ENCODE data around the gene RIMKLB. TPM values are rescaled to one million over a fixed set of nuclear protein-coding genes. Genes with fewer than 3 reads are reported as not detected.

The RIMKLB gene
- total RNA-seq, 1 experiment from 2014 or later = 0.39 TPM

GRCh38 chr12:8661751-8662150, 36.0 kb upstream of the RIMKLB start:
- Histone ChIP-seq H3K27me3 (ENCODE audit: insufficient read depth, low read length) (peaks cover 16% of the 10 kb centered on the region), H4K20me1 (ENCODE audit: insufficient read depth) (no peaks in the 10 kb centered on the region), H3K27ac (ENCODE audit: low read depth, low read length) (no peak overlapping the region), H3K9ac (ENCODE audit: low read length) (no peak overlapping the region), H3K4me1 (ENCODE audit: control insufficient read depth in 1 of 2, insufficient read depth in 2 of 2, low read length in 2 of 2) (0 out of 4 replicates have a peak, but pooled peaks cover 0 to 3% of the 10 kb centered on the region in 2 experiments), H2AFZ (ENCODE audit: low read depth, low read length, poor library complexity, severe bottlenecking) (no peak overlapping the region), H3K9me2 (ENCODE audit: insufficient read depth) (no peaks in the 10 kb centered on the region), H3K4me2 (ENCODE audit: low read length) (no peak overlapping the region), H3K79me2 (ENCODE audit: insufficient read depth, low read length) (no peaks in the 10 kb centered on the region), H3K9me3 (ENCODE audit: control insufficient read depth in 1 of 2, insufficient read depth in 1 of 2, low read depth in 1 of 2, low read length in 2 of 2) (no peaks in the 10 kb centered on the region), H3K36me3 (ENCODE audit: control insufficient read depth in 1 of 2, insufficient read depth in 2 of 2, low read length in 2 of 2) (no peaks in the 10 kb centered on the region), H3K4me3 (replicated peaks in 1 of 2; ENCODE audit: low read depth in 1 of 2, low read length in 2 of 2) (no peak overlapping the region)
- POLR2A ChIA-PET = no interaction called here
- CTCF ChIA-PET = no interaction called here
- RAD21 ChIA-PET (ENCODE audit: low non-redundant PET in 1 of 2, low total read pairs in 2 of 2, uncharacterized antibody in 2 of 2, unreplicated experiment in 2 of 2) = no interaction called here
- ATAC-seq (no peak), DNase-seq (ENCODE audit: low read depth, low spot score) (no peak)
- TF ChIP-seq SRF (IDR thresholded peaks at IDR 0.05; ENCODE audit: low read depth) (no peak), ZBTB33 (IDR thresholded peaks at IDR 0.05; ENCODE audit: extremely low read depth, insufficient replicate concordance, low read length) (no peak), REST (IDR thresholded peaks at IDR 0.05; ENCODE audit: low read depth) (no peak), MAX (IDR thresholded peaks at IDR 0.05) (no peak), CEBPB (IDR thresholded peaks at IDR 0.05; ENCODE audit: low read depth) (no peak), FOSL1 (IDR thresholded peaks at IDR 0.05; ENCODE audit: low read depth) (no peak), SIN3A (IDR thresholded peaks at IDR 0.05; ENCODE audit: low read depth) (no peak), JUND (IDR thresholded peaks at IDR 0.05) (no peak), EZH2phosphoT487 (IDR thresholded peaks at IDR 0.05; ENCODE audit: borderline replicate concordance) (no peak), RAD21 (IDR thresholded peaks at IDR 0.05; ENCODE audit: low read depth) (no peak), EGR1 (IDR thresholded peaks at IDR 0.05; ENCODE audit: low read depth) (no peak), CBX3 (IDR thresholded peaks at IDR 0.05; ENCODE audit: low read depth) (no peak), TCF7L2 (IDR thresholded peaks at IDR 0.05; ENCODE audit: borderline replicate concordance, extremely low read depth, insufficient read depth, insufficient read length) (no peak)
- BruUV-seq (replicated peaks) = no TSS peak
- intact Hi-C loops (cut with micrococcal nuclease) = no loop called here

All from HCT116 (cell line).